SU-DHL-6 (cell line): ENCODE data around the gene DRGX.

ENCODE experiments used
- H2AFZ ChIP-seq: fragments of 200-600 bp; sonication (generic); 2 replicates; pipeline ENCODE4 v1.6.1; 2014; ENCODE audit warnings: low read depth, mild to moderate bottlenecking, moderate library complexity, mixed read lengths, antibody characterized with exemption, low read length; ENCODE audit not compliant: severe bottlenecking
- H3F3A ChIP-seq: fragments of 200-600 bp; shearing (Covaris generic); 2 replicates; pipeline ENCODE4 v1.6.0; 2016; ENCODE audit warnings: antibody characterized with exemption, mild to moderate bottlenecking; ENCODE audit not compliant: insufficient read depth
- H3K27ac ChIP-seq: fragments of 200-600 bp; sonication (generic); 2 replicates; pipeline ENCODE4 v1.5.1; 2016; ENCODE audit warnings: low read depth, mild to moderate bottlenecking, low read length, moderate library complexity, mixed read lengths
- H3K27me3 ChIP-seq: fragments of 200-600 bp; sonication (generic), shearing (Covaris generic); 2 replicates; pipeline ENCODE4 v1.6.0; 2014; ENCODE audit warnings: mild to moderate bottlenecking, low read length
- H3K36me3 ChIP-seq: fragments of 200-600 bp; sonication (generic); 2 replicates; pipeline ENCODE4 v1.6.1; 2014; ENCODE audit warnings: mild to moderate bottlenecking, low read length, mixed read lengths
- H3K4me2 ChIP-seq: fragments of 300-600, 200-600 bp; shearing (Covaris generic), sonication (generic); 2 replicates; pipeline ENCODE4 v1.6.0; 2014; ENCODE audit warnings: low read length, low read depth, mild to moderate bottlenecking; ENCODE audit not compliant: poor library complexity, severe bottlenecking
- H3K4me3 ChIP-seq: fragments of 200-600 bp; sonication (generic); 2 replicates; pipeline ENCODE4 v1.5.1; 2014; ENCODE audit warnings: antibody characterized with exemption, low read length, mild to moderate bottlenecking, mixed read lengths; ENCODE audit not compliant: insufficient read depth, poor library complexity, severe bottlenecking
- H3K79me2 ChIP-seq: fragments of 200-600 bp; sonication (generic); 2 replicates; pipeline ENCODE4 v1.6.1; 2014; ENCODE audit warnings: mild to moderate bottlenecking, low read length, moderate library complexity; ENCODE audit not compliant: insufficient read depth
- H3K9ac ChIP-seq: fragments of 200-600 bp; sonication (generic); 2 replicates; pipeline ENCODE4 v1.7.0; 2014; ENCODE audit warnings: mild to moderate bottlenecking, low read length
- H3K9me2 ChIP-seq: fragments of 200-600 bp; sonication (generic); replicated peaks from 2 replicates; pipeline ENCODE4 v1.6.1; 2014; ENCODE audit warnings: low read length; ENCODE audit not compliant: insufficient read depth
- H3K9me3 ChIP-seq: fragments of 200-600 bp; sonication (generic); 2 replicates; pipeline ENCODE4 v1.6.1; 2014; ENCODE audit warnings: low read length, mixed read lengths; ENCODE audit not compliant: insufficient read depth
- H4K20me1 ChIP-seq: fragments of 200-600 bp; sonication (generic); 2 replicates; pipeline ENCODE4 v1.6.1; 2014; ENCODE audit warnings: low read depth, mild to moderate bottlenecking, antibody characterized with exemption, low read length, moderate library complexity, mixed read lengths
- EZH2phosphoT487 ChIP-seq: fragments of 200-600 bp; sonication (generic), shearing (Covaris generic); conservative IDR thresholded peaks from 2 replicates; pipeline ENCODE4 v1.6.1; 2018; ENCODE audit warnings: mild to moderate bottlenecking, antibody characterized with exemption, low read length, moderate library complexity, mixed read lengths
- TF ChIP-seq, protein P1 (sequence below): fragments of 200-600 bp; sonication (generic); IDR thresholded peaks from one replicate; pipeline ENCODE4 v1.5.1; 2017; ENCODE audit warnings: antibody characterized with exemption, mild to moderate bottlenecking, low read length, moderate library complexity; ENCODE audit not compliant: insufficient read depth, poor library complexity, severe bottlenecking

Gene DRGX

DNA sequence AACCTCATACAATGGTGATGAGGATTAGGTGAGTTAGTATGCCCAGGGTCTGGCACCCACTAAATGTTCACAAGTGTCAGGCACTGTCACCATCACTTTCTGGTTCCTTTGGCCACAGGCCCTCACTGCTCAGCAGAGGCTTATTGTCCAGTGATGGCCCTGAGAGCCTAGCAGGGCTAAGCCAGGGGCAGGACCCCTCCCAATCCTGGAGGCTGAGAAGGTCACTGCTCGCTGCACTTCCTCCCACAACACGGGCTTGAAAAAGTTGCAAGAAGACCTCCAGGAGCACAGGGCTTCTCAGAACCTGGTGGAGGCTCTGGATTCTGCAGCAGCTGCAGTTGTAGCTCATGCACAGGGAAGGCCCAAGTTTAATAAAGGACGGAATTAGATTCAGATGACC is 48.1 kb downstream of the DRGX start:
- Histone ChIP-seq H3K9me3 (no peaks in the 10 kb centered on the region), H3K4me2 (no peak overlapping the region), H3K9me2 (no peaks in the 10 kb centered on the region), H2AFZ (no peak overlapping the region), H3F3A (no peaks in the 10 kb centered on the region), H4K20me1 (no peaks in the 10 kb centered on the region), H3K27me3 (no peaks in the 10 kb centered on the region), H3K9ac (no peak overlapping the region), H3K79me2 (no peaks in the 10 kb centered on the region), H3K36me3 (no peaks in the 10 kb centered on the region), H3K27ac (no peak overlapping the region), H3K4me3 (no peak overlapping the region)
- TF ChIP-seq, protein P1, sequence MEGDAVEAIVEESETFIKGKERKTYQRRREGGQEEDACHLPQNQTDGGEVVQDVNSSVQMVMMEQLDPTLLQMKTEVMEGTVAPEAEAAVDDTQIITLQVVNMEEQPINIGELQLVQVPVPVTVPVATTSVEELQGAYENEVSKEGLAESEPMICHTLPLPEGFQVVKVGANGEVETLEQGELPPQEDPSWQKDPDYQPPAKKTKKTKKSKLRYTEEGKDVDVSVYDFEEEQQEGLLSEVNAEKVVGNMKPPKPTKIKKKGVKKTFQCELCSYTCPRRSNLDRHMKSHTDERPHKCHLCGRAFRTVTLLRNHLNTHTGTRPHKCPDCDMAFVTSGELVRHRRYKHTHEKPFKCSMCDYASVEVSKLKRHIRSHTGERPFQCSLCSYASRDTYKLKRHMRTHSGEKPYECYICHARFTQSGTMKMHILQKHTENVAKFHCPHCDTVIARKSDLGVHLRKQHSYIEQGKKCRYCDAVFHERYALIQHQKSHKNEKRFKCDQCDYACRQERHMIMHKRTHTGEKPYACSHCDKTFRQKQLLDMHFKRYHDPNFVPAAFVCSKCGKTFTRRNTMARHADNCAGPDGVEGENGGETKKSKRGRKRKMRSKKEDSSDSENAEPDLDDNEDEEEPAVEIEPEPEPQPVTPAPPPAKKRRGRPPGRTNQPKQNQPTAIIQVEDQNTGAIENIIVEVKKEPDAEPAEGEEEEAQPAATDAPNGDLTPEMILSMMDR: no peak
- no peak for TF ChIP-seq EZH2phosphoT487

DNA sequence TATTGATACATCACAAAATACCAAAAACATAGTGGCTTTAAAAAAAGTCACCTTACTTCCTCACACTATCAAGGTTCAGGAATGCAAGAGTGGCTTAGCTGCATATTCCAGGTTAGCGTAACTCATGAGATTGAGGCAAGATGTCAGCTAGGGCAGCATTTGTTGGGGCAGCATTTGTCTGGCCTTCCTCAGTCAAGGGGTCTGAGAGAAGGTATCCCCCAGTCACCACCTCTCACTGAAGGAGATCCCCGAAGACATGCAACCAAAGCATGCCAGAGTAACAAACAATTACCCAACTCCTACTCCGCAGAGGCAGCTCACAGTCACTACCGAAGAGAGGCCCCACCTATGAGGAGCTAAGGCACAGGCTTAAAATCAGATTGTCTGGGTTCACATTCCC is 48.5 kb downstream of the DRGX start:
- Histone ChIP-seq H3K27me3 (no peaks in the 10 kb centered on the region), H3K9ac (no peak overlapping the region), H3F3A (no peaks in the 10 kb centered on the region), H3K9me2 (no peaks in the 10 kb centered on the region), H3K9me3 (no peaks in the 10 kb centered on the region), H3K4me3 (no peak overlapping the region), H3K4me2 (no peak overlapping the region), H4K20me1 (no peaks in the 10 kb centered on the region), H2AFZ (no peak overlapping the region), H3K36me3 (no peaks in the 10 kb centered on the region), H3K27ac (no peak overlapping the region), H3K79me2 (no peaks in the 10 kb centered on the region)
- TF ChIP-seq EZH2phosphoT487: no peak
- TF ChIP-seq, protein P1: no peak

DNA sequence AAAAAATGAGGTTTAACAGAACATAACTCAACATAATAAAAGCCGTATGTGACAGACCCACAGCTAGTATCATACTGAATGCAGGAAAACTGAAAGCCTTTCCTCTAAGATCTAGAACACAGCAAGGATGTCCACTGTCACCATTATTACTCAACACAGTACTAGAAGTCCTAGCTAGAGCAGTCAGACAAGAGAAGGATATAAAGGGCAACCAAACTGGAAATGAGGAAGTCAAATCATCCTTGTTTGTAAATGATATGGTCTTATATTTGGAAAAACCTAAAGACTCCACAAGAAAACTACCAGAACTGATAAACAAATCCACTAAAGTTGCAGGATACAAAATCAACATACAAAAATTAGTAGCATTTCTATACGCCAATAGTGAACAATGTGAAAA is 51.0 kb downstream of the DRGX start:
- Histone ChIP-seq H3F3A (no peaks in the 10 kb centered on the region), H3K9me3 (no peaks in the 10 kb centered on the region), H3K4me3 (no peak overlapping the region), H3K27me3 (no peaks in the 10 kb centered on the region), H3K36me3 (no peaks in the 10 kb centered on the region), H3K9me2 (no peaks in the 10 kb centered on the region), H4K20me1 (no peaks in the 10 kb centered on the region), H3K4me2 (no peak overlapping the region), H3K27ac (no peak overlapping the region), H2AFZ (no peak overlapping the region), H3K9ac (no peak overlapping the region), H3K79me2 (no peaks in the 10 kb centered on the region)
- TF ChIP-seq EZH2phosphoT487: no peak
- TF ChIP-seq, protein P1: no peak
